Esophagus squamous epithelium (tissue), 5 donors: Measurements from ENCODE around the gene KSR1. TPM values are rescaled to one million over a fixed set of nuclear protein-coding genes. Genes with fewer than 3 reads are reported as not detected.
A peak's percentile ranks its signal among the peaks of the same experiment; 100 is the strongest.

Experiments used
- DNase-seq: peaks from one replicate; lab custom pipeline; 2025; lab: John Stamatoyannopoulos, UW
- H3K27ac ChIP-seq, 4 donors: fragments of 200-600 bp; sonication (generic); one replicate each; pipeline ENCODE4 v1.5.1; 2016 to 2019; ENCODE audit warnings: mild to moderate bottlenecking in 1 of 4
- H3K27me3 ChIP-seq, 4 donors: fragments of 200-600 bp; sonication (generic); 1 replicate in 3 of 4; 2 replicates in 1 of 4; pipeline versions ENCODE4 v1.5.1 to v1.6.0; 2017 to 2021; ENCODE audit warnings: antibody characterized with exemption in 1 of 4
- H3K36me3 ChIP-seq, 3 donors: fragments of 200-600 bp; sonication (generic); one replicate each; pipeline ENCODE4 v1.5.1; 2016 to 2019
- H3K4me1 ChIP-seq, 3 donors: fragments of 200-600 bp; sonication (generic); one replicate each; pipeline ENCODE4 v1.5.1; 2017 to 2019
- H3K4me3 ChIP-seq, 4 donors: fragments of 200-600 bp; sonication (generic); 1 replicate in 3 of 4; 2 replicates in 1 of 4; pipeline ENCODE4 v1.5.1; 2016 to 2019; ENCODE audit warnings: mild to moderate bottlenecking in 2 of 4, moderate library complexity in 1 of 4
- H3K9me3 ChIP-seq, 3 donors: fragments of 200-600 bp; sonication (generic); one replicate each; pipeline ENCODE4 v1.5.1; 2016 to 2019
- CTCF ChIP-seq, 6 experiments: fragments of 450-650 bp in 4 of 6; fragments of 200-600 bp in 2 of 6; sonication (generic) in 2 of 6; IDR thresholded peaks; one replicate each; pipeline ENCODE4 v1.5.1; 2016 to 2019; ENCODE audit warnings: antibody characterized with exemption in 6 of 6, mild to moderate bottlenecking in 4 of 6, moderate library complexity in 4 of 6
- POLR2A ChIP-seq, 4 donors: fragments of 450-650 bp; IDR thresholded peaks; one replicate each; pipeline ENCODE4 v1.6.1; 2017; ENCODE audit warnings: antibody characterized with exemption in 4 of 4, mild to moderate bottlenecking in 4 of 4, moderate library complexity in 3 of 4
- WGBS, 2 donors: methylation state at CpG; one replicate each; pipeline ENCODE4 v1.1.5; 2018; 5-methylcytosine and 5-hydroxymethylcytosine counted together
- intact Hi-C: fragments of 100-400 bp; cut with DNase I; formaldehyde crosslinking; loops from one replicate; pipeline ENCODE4 v1.15.0; 2022
- total RNA-seq, 4 donors: library from RNA; depleted of rRNA; stranded (reverse); fragments of >200 nt; gene quantifications; one replicate each; pipeline ENCODE4 v1.1.0, GENCODE V29; 2016
- donor health status: DM: yes; HTN: yes; CAD: no.

Gene KSR1
- total RNA-seq, 4 donors from 2014 or later: 22.3 to 32.4 (median 31.0) TPM

GRCh38 chr17:27479838-27480237, 23.6 kb downstream of the KSR1 start:
- TF ChIP-seq POLR2A (IDR thresholded peaks at IDR 0.05) (no peak), CTCF (IDR thresholded peaks at IDR 0.05) (no peak)
- H3K4me3 ChIP-seq: no peak overlapping the region
- no peaks in the 10 kb centered on the region for H3K9me3 ChIP-seq
- WGBS, 2 donors: 94 to 100% methylated on average over 3 of the region's 3 CpGs
- DNase-seq: no peak
- H3K27me3 ChIP-seq: no peaks in the 10 kb centered on the region
- H3K4me1 ChIP-seq: peaks cover 13 to 51% (median 27%) of the 10 kb centered on the region in 3 donors
- no peaks in the 10 kb centered on the region for H3K36me3 ChIP-seq
- intact Hi-C loops: no loop called here
- no peak overlapping the region for H3K27ac ChIP-seq

GRCh38 chr17:27480699-27481098, 24.5 kb downstream of the KSR1 start:
- DNase-seq: no peak
- no peak overlapping the region for H3K4me3 ChIP-seq
- H3K27me3 ChIP-seq: no peaks in the 10 kb centered on the region
- no peaks in the 10 kb centered on the region for H3K9me3 ChIP-seq
- peaks cover 10 to 51% (median 27%) of the 10 kb centered on the region in 3 donors for H3K4me1 ChIP-seq
- intact Hi-C loops: no loop called here
- TF ChIP-seq CTCF (IDR thresholded peaks at IDR 0.05) (no peak), POLR2A (IDR thresholded peaks at IDR 0.05) (no peak)
- H3K27ac ChIP-seq: peak overlapping the region in 2 of 4 donors; percentile 38 to 39
- whole genome bisulfite sequencing, 2 donors: 72 to 78% methylated on average over 4 of the region's 4 CpGs
- H3K36me3 ChIP-seq: no peaks in the 10 kb centered on the region

- peaks cover 11 to 51% (median 27%) of the 10 kb centered on the region in 3 donors for H3K4me1 ChIP-seq
- H3K27ac ChIP-seq: peak overlapping the region in 2 of 4 donors; percentile 38 to 39
- intact Hi-C loops: no loop called here
Observed at GRCh38 chr17:27481327-27481726, 25.1 kb downstream of the KSR1 start.

GRCh38 chr17:27485125-27485524, 28.9 kb downstream of the KSR1 start:
- Histone ChIP-seq H3K9me3 (no peaks in the 10 kb centered on the region), H3K27ac (no peak overlapping the region), H3K4me1 (peaks cover 25 to 64% (median 36%) of the 10 kb centered on the region in 3 donors), H3K4me3 (no peak overlapping the region), H3K27me3 (no peaks in the 10 kb centered on the region), H3K36me3 (no peaks in the 10 kb centered on the region)
- no CpG with 5 or more reads among the region's 2 CpGs for WGBS, 2 donors
- DNase-seq: no peak
- no peak for TF ChIP-seq CTCF (IDR thresholded peaks at IDR 0.05)
- TF ChIP-seq POLR2A (IDR thresholded peaks at IDR 0.05): no peak
- intact Hi-C loops: no loop called here

More at GRCh38 chr17:27481327-27481726, 25.1 kb downstream of the KSR1 start:
- H3K36me3 ChIP-seq: no peaks in the 10 kb centered on the region
- no peaks in the 10 kb centered on the region for H3K27me3 ChIP-seq
- DNase-seq: no peak
- WGBS, 2 donors: 41 to 66% methylated on average over 4 of the region's 4 CpGs
- no peak for TF ChIP-seq CTCF (IDR thresholded peaks at IDR 0.05)
- TF ChIP-seq POLR2A (IDR thresholded peaks at IDR 0.05): no peak
- no peaks in the 10 kb centered on the region for H3K9me3 ChIP-seq
- no peak overlapping the region for H3K4me3 ChIP-seq

- Histone ChIP-seq H3K4me1 (peaks cover 25 to 57% (median 36%) of the 10 kb centered on the region in 3 donors), H3K36me3 (no peaks in the 10 kb centered on the region), H3K9me3 (no peaks in the 10 kb centered on the region), H3K27me3 (no peaks in the 10 kb centered on the region), H3K27ac (peak overlapping the region in 1 of 4 donors; percentile 21), H3K4me3 (no peak overlapping the region)
- no peak for TF ChIP-seq CTCF (IDR thresholded peaks at IDR 0.05)
- no peak for DNase-seq
- WGBS, 2 donors: 61 to 67% methylated on average over 7 to 8 of the region's 8 CpGs
- intact Hi-C loops: no loop called here
Observed at GRCh38 chr17:27485716-27486495, 29.7 kb downstream of the KSR1 start.
